Left ventricle myocardium inferior (tissue), 1 donor: ENCODE results near the gene NFS1. TPM values are rescaled to one million over a fixed set of nuclear protein-coding genes. Genes with fewer than 3 reads are reported as not detected.

Source experiments
- DNase-seq: peaks from one replicate; pipeline ENCODE4 v3.0.0-alpha.2; 2020
- H3K27ac ChIP-seq: fragments of 200-600 bp; replicated peaks from 2 replicates; pipeline ENCODE4 v1.8.0; 2021
- H3K27me3 ChIP-seq: fragments of 200-600 bp; 2 replicates; pipeline ENCODE4 v1.8.0; 2021; ENCODE audit warnings: low read depth
- H3K36me3 ChIP-seq: fragments of 200-600 bp; 2 replicates; pipeline ENCODE4 v1.8.0; 2021
- H3K4me1 ChIP-seq: fragments of 200-600 bp; 2 replicates; pipeline ENCODE4 v1.8.0; 2021
- H3K4me3 ChIP-seq: fragments of 200-600 bp; 2 replicates; pipeline ENCODE4 v1.8.0; 2021; ENCODE audit warnings: mild to moderate bottlenecking, moderate library complexity
- H3K9me3 ChIP-seq: fragments of 200-600 bp; replicated peaks from 2 replicates; pipeline ENCODE4 v1.8.0; 2021
- intact Hi-C: fragments of 100-400 bp; cut with micrococcal nuclease; formaldehyde crosslinking; loops from one replicate; pipeline ENCODE4 v1.11.0; 2022
- total RNA-seq: library from RNA; stranded (reverse); fragmentation: NEBNext Ultra II Directional; extraction: Animal tissue kit (Norgen Biotek cat#: 25700); gene quantifications from one replicate; pipeline ENCODE4 v1.2.1, GENCODE V29; 2021
- TF ChIP-seq, protein P1 (sequence below): fragments of 200-600 bp; IDR thresholded peaks from 2 replicates; pipeline ENCODE4 v1.8.0; 2021; ENCODE audit warnings: antibody characterized with exemption, mild to moderate bottlenecking, borderline replicate concordance
- donor health status: DM: no; HTN: yes; CAD: no; lungs with severe emphysema.

Gene NFS1
- total RNA-seq, 1 donor from 2014 or later, result 60.8 TPM

DNA sequence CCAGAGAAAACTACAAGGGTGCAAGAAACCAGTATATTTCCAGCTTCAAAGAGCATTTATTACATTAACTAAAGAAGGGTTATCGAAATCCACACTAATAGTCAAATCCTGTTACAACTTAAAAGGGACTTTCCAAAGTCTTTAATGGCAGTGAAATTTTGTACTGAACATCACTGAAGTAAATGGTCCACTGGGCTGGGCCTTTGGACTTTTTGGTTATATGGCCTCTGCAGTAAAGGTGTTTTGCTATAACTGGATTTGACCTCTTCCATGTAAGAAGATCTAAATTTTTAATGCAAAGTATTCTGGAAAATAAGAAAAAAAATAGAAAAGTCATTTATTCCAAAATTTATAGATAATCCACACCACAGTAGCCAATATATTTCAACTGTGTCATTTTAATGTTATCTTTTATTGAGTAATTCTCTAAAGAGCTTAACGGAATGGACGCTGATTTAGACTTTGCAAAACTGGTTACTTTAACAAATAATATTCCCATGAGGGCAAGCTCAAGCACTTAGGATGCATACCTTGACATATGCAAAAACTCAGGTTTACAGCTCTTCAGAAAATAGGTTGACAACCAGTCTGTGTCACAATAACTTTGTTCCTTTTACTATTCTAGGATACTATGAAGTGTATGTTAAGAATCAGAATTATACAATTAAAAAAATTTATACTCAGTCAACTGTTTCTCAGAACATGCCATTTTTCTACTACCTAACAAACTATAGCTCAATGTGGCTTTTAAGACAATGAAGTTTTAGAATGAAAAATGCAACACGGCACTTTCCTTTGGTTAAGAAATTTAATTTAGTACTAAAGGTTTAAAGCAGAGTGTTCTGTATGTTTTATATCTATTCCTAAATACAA, 35.9 kb upstream of the NFS1 start:
- intact Hi-C loops, result loop anchor here (10.0 kb wide), 1 partner anchor 150 kb away; no protein-coding TSS in a partner anchor

DNA sequence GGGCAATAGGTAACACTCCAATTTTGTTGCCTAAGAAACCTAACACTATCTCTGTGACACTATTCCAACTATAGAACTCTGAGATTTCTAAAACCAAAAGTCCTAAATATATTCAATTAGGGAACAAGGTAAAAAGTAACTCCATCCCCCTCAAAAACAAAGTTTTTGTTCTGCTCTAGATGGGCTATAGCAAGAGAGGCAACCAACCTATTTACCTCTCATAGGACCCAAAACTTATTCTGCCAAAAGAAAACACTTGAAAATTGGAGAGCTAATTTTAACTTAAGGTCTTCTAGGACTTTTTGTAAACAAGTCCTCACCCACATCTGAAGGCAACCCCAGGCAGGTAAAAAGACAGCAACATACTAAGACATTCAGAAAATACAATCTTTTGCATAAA, 35.2 kb upstream of the NFS1 start:
- Histone ChIP-seq H3K36me3 (peaks cover 100% of the 10 kb centered on the region), H3K27ac (no peak overlapping the region), H3K27me3 (no peaks in the 10 kb centered on the region), H3K4me3 (peak overlapping the region; percentile 31), H3K9me3 (no peaks in the 10 kb centered on the region), H3K4me1 (peaks cover 100% of the 10 kb centered on the region)
- intact Hi-C loops, result loop anchor here (10.0 kb wide), 1 partner anchor 150 kb away; no protein-coding TSS in a partner anchor
- no peak for DNase-seq
- TF ChIP-seq, protein P1, sequence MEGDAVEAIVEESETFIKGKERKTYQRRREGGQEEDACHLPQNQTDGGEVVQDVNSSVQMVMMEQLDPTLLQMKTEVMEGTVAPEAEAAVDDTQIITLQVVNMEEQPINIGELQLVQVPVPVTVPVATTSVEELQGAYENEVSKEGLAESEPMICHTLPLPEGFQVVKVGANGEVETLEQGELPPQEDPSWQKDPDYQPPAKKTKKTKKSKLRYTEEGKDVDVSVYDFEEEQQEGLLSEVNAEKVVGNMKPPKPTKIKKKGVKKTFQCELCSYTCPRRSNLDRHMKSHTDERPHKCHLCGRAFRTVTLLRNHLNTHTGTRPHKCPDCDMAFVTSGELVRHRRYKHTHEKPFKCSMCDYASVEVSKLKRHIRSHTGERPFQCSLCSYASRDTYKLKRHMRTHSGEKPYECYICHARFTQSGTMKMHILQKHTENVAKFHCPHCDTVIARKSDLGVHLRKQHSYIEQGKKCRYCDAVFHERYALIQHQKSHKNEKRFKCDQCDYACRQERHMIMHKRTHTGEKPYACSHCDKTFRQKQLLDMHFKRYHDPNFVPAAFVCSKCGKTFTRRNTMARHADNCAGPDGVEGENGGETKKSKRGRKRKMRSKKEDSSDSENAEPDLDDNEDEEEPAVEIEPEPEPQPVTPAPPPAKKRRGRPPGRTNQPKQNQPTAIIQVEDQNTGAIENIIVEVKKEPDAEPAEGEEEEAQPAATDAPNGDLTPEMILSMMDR, result no peak

More for the DNA sequence above, 35.9 kb upstream of the NFS1 start:
- Histone ChIP-seq H3K27me3 (no peaks in the 10 kb centered on the region), H3K27ac (no peak overlapping the region), H3K4me1 (peaks cover 100% of the 10 kb centered on the region), H3K36me3 (peaks cover 100% of the 10 kb centered on the region), H3K4me3 (peak overlapping the region; percentile 31), H3K9me3 (no peaks in the 10 kb centered on the region)
- no peak for DNase-seq
- TF ChIP-seq, protein P1, result no peak

DNA sequence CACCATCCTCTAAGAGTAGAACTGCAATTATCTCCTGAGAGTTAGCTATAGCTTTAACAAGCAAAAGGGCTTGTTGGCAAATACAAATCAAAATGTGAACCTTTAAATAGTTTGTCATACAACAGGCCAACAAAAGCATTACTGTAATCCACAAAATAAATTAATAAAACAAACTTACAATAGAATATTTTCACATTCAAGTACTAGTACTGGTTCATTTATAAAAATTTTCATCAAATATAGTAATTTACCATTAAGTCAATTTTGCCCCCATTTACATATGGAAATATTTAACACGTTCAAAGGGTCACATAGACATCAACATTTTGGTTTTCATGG, 33.5 kb upstream of the NFS1 start:
- H3K4me3 ChIP-seq, result peak overlapping the region; percentile 8
- H3K27me3 ChIP-seq, result no peaks in the 10 kb centered on the region
- no peak for DNase-seq
- H3K27ac ChIP-seq, result no peak overlapping the region
- intact Hi-C loops, result loop anchor here (10.0 kb wide), 1 partner anchor 152 kb away; no protein-coding TSS in a partner anchor
- TF ChIP-seq, protein P1, result no peak
- H3K36me3 ChIP-seq, result peaks cover 100% of the 10 kb centered on the region
- H3K4me1 ChIP-seq, result peaks cover 94% of the 10 kb centered on the region
- H3K9me3 ChIP-seq, result no peaks in the 10 kb centered on the region

DNA sequence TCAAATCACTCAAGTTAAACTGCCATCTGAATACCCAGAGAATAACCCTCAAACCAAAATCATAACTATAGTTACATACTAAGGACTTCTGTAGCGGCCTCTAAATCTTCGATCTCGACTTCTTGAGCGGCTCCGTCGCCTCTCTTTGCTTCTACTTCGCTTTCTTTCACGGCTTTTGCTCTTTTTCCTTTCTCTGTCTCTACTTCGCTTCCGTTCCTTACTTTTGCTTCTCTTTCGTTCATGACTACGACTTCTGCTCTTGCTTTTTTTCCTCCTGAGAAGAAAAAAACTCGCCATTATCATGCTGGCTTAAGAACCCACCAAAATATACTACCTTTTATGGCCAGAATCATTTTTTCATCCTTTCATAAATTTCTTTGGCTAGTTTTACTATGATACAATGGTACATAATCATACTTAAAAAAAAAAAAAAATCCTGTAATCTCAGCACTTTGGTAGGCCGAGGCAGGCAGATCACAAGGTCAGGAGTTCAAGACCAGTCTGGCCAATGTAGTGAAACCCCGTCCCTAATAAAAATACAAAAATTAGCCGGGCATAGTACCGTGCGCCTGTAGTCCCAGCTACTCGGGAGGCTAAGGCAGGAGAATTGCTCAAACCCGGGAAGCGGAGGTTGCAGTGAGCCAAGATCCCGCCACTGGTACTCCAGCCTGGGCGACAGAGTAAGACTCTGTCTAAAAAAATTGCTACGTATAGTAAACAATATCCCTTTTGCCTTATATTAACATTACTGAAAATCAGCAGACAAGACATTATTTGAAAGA, 32.9 kb upstream of the NFS1 start:
- intact Hi-C loops, result loop anchor here (10.0 kb wide), 1 partner anchor 153 kb away; no protein-coding TSS in a partner anchor
- TF ChIP-seq, protein P1, result no peak
- Histone ChIP-seq H3K36me3 (peaks cover 100% of the 10 kb centered on the region), H3K4me1 (peaks cover 88% of the 10 kb centered on the region), H3K27ac (no peak overlapping the region), H3K9me3 (no peaks in the 10 kb centered on the region), H3K4me3 (peak overlapping the region; percentile 8), H3K27me3 (no peaks in the 10 kb centered on the region)
- DNase-seq, result no peak

DNA sequence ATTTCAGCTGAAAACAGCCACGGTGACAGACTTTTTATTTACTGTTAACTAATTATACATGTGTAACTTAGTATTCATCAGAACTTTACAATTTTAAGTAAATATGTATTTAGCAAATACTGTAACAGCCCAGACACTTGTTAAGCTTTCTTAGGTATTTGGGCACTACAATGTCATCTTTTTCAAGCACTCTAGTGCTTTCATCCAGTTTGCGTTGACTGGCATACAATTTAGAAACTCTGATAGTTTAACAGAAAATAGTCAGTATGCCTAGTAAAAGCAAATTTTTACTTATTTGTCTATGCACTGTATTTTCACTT, 32.3 kb upstream of the NFS1 start:
- TF ChIP-seq, protein P1, result no peak
- H3K4me1 ChIP-seq, result peaks cover 82% of the 10 kb centered on the region
- H3K9me3 ChIP-seq, result no peaks in the 10 kb centered on the region
- H3K4me3 ChIP-seq, result no peak overlapping the region
- intact Hi-C loops, result loop anchor here (10.0 kb wide), 1 partner anchor 153 kb away; no protein-coding TSS in a partner anchor
- no peak for DNase-seq
- no peaks in the 10 kb centered on the region for H3K27me3 ChIP-seq
- H3K27ac ChIP-seq, result no peak overlapping the region
- peaks cover 100% of the 10 kb centered on the region for H3K36me3 ChIP-seq
